PFSK-1 (cell line): ENCODE data around the gene GNPNAT1.
A peak's percentile ranks its signal among the peaks of the same experiment; 100 is the strongest.

Source experiments
- FOXP2 ChIP-seq: optimal IDR thresholded peaks from 2 replicates; pipeline ENCODE3; 2011; ENCODE audit warnings: borderline replicate concordance, control low read depth, inconsistent platforms; ENCODE audit not compliant: insufficient read depth; ENCODE audit errors: extremely low read length, extremely low read depth
- POLR2AphosphoS5 ChIP-seq: IDR thresholded peaks from 2 replicates; pipeline ENCODE4 v1.6.1; 2012; ENCODE audit warnings: low read depth, mild to moderate bottlenecking, control low read depth, low read length, moderate library complexity
- SIN3A ChIP-seq: IDR thresholded peaks from 2 replicates; pipeline ENCODE4 v1.6.1; 2012; ENCODE audit warnings: mild to moderate bottlenecking, low read length, moderate library complexity, borderline replicate concordance; ENCODE audit not compliant: insufficient read depth
- TAF1 ChIP-seq: IDR thresholded peaks from 2 replicates; pipeline ENCODE4 v1.6.1; 2012; ENCODE audit warnings: low read length, control low read depth, borderline replicate concordance; ENCODE audit not compliant: insufficient read depth
- TF ChIP-seq, protein P1 (sequence below), 2 experiments: IDR thresholded peaks; 2 replicates each; pipeline versions ENCODE4 v1.6.1 to v1.8.0; 2011 to 2012; ENCODE audit warnings: low read depth in 2 of 2, low read length in 2 of 2, control low read depth in 1 of 2, inconsistent platforms in 1 of 2, mild to moderate bottlenecking in 1 of 2, moderate library complexity in 1 of 2; ENCODE audit not compliant: insufficient read depth in 1 of 2

Gene GNPNAT1

DNA sequence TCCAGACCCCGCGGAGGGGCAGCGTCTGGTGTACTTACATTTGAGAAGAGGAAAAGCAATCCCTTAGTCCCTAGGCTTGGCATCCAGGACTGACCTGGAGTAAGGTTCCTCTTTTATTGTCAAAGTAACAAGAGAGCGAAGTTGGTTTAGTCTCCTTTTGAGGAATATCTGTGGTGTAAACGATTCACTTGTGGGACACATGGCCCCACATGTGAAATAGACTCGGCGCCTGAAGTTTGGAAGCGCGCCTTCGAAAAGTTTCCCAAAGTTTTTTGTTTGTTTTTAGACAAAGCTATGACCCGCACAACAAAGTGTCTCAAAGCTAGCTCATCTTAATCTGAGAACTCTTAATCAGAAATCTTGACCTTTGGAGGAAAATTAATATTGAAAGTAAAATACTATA lies 60.7 kb downstream of the GNPNAT1 start:
- no peak for TF ChIP-seq TAF1
- no peak for TF ChIP-seq SIN3A
- TF ChIP-seq, protein P1, sequence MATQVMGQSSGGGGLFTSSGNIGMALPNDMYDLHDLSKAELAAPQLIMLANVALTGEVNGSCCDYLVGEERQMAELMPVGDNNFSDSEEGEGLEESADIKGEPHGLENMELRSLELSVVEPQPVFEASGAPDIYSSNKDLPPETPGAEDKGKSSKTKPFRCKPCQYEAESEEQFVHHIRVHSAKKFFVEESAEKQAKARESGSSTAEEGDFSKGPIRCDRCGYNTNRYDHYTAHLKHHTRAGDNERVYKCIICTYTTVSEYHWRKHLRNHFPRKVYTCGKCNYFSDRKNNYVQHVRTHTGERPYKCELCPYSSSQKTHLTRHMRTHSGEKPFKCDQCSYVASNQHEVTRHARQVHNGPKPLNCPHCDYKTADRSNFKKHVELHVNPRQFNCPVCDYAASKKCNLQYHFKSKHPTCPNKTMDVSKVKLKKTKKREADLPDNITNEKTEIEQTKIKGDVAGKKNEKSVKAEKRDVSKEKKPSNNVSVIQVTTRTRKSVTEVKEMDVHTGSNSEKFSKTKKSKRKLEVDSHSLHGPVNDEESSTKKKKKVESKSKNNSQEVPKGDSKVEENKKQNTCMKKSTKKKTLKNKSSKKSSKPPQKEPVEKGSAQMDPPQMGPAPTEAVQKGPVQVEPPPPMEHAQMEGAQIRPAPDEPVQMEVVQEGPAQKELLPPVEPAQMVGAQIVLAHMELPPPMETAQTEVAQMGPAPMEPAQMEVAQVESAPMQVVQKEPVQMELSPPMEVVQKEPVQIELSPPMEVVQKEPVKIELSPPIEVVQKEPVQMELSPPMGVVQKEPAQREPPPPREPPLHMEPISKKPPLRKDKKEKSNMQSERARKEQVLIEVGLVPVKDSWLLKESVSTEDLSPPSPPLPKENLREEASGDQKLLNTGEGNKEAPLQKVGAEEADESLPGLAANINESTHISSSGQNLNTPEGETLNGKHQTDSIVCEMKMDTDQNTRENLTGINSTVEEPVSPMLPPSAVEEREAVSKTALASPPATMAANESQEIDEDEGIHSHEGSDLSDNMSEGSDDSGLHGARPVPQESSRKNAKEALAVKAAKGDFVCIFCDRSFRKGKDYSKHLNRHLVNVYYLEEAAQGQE (IDR thresholded peaks at IDR 0.05; ENCODE audit: insufficient read depth in 1 of 2, low read depth in 2 of 2, low read length in 2 of 2): no peak
- no peak for TF ChIP-seq POLR2AphosphoS5

DNA sequence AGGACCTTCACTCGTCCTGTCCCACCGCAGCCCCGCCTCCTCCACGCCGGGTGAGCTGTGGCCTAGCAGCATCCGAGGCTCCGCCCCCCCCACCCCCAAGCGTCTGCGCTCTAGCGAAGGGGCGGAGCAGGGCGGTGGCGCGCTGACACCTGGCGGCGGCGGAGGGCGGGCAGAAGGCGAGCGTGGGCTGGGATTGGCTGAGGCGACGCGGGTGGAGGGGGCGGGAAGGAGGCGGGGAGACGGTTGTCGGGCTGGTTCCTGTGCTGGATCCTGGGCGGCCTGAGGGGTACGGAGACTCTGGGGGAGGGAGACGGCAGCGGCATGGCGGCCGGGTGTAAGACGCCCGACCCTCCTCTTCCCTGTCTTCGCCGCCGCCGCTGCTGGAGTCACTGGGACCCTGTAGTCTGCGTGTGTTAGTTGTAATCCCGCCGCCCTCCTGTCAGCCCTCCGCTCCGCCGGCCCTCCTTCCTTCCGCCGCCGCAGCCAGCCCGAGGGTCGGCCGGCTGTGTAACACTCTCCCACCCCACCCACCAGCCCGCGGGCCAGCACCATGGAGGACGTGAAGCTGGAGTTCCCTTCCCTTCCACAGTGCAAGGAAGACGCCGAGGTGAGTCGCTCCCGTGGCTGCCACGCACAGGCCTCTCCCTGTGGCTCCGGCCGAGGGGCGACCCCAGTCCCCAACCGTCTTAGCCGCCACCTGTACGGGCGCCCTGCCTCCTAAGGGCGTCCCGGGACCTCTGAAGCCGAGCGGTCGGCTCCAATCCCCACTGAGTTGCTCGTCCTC lies 61.3 kb downstream of the GNPNAT1 start, which contains the start of gene STYX:
Gene STYX (plus strand): TSS at position 242 of the 784 bp plus-strand sequence. CDS start 309 bp downstream, at position 551.
- TF ChIP-seq FOXP2: peak; percentile 84
- no peak for TF ChIP-seq SIN3A
- TF ChIP-seq POLR2AphosphoS5: peak; percentile 82

DNA sequence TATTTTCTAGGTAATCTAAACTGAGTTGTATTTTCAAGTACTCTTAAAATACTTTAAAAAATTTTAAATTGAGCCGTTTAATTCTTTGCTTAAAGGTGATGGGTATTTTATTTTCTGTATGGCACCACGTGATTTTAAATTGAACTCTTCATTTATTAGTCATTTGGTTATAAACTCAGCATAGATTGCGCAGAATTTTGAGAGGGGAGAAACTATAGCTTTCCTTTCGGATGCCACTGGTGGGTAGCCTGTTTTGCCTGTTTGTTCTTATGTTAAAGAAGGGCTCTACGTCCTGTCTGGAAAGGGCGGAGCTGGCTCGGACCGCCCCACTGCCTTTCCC lies 61.9 kb downstream of the GNPNAT1 start:
- TF ChIP-seq POLR2AphosphoS5 (no peak), SIN3A (no peak)
